HepG2 (cell line): ENCODE data around the gene NFRKB. TPM values are rescaled to one million over a fixed set of nuclear protein-coding genes. Genes with fewer than 3 reads are reported as not detected.

ENCODE experiments used
- ATAC-seq: fragments of 200-7000 bp; cut with Tn5 transposase; 3 replicates; pipeline ENCODE4 v1.9.1; 2020; ENCODE audit warnings: mild to moderate bottlenecking, moderate library complexity
- BruUV-seq: library from RNA; stranded (reverse); fragments of 400-500 nt; replicated peaks from 2 replicates; lab custom pipeline; 2021; lab: Mats Ljungman, UMichigan
- CTCF ChIA-PET: fragments of 300-600 bp; formaldehyde crosslinking; extraction: SDS; loops from one replicate; lab custom pipeline; 2021; ENCODE audit warnings: low total read pairs, inconsistent platforms, low intra/inter-chr PET ratio; lab: Yijun Ruan, JAX
- POLR2A ChIA-PET: fragments of 350-600 bp; sonication (Branson Sonifier 250); formaldehyde crosslinking; loops from one replicate; lab custom pipeline; 2020; ENCODE audit warnings: antibody characterized with exemption, inconsistent platforms; lab: Yijun Ruan, JAX
- DNase-seq: peaks from one replicate; pipeline ENCODE4 v3.0.0-alpha.2; 2015; ENCODE audit warnings: low spot score
- FAIRE-seq: peaks from 3 replicates; lab custom pipeline; 2011; peaks lifted over from hg19 to GRCh38; lab: Jason Lieb, UNC
- H2AFZ ChIP-seq: one replicate; pipeline ENCODE4 v1.6.1; 2011; ENCODE audit warnings: low read length, inconsistent platforms
- H3K27ac ChIP-seq: fragments of 300-600 bp; 3 replicates; pipeline ENCODE4 v1.8.0; 2011; ENCODE audit warnings: mixed run types, mild to moderate bottlenecking, mixed read lengths, low read length, inconsistent platforms; ENCODE audit not compliant: insufficient read depth; ENCODE audit errors: extremely low read length
- H3K27me3 ChIP-seq, 2 experiments: fragments of 200-600 bp in 1 of 2; 2 replicates in 1 of 2; 3 replicates in 1 of 2; pipeline versions ENCODE4 v1.6.0 to v1.8.0; 2011; ENCODE audit warnings: low read length in 2 of 2, mild to moderate bottlenecking in 2 of 2, moderate library complexity in 2 of 2, inconsistent platforms in 1 of 2; ENCODE audit not compliant: insufficient read depth in 2 of 2, control insufficient read depth in 1 of 2
- H3K36me3 ChIP-seq, 2 experiments: fragments of 200-600 bp in 1 of 2; replicated peaks in 1 of 2; 2 replicates in 1 of 2; 3 replicates in 1 of 2; pipeline versions ENCODE4 v1.5.1 to v1.8.0; 2011; ENCODE audit warnings: low read length in 2 of 2, inconsistent platforms in 1 of 2; ENCODE audit not compliant: insufficient read depth in 2 of 2, control insufficient read depth in 1 of 2
- H3K4me1 ChIP-seq: 2 replicates; pipeline ENCODE4 v1.5.1; 2012; ENCODE audit warnings: low read length, inconsistent platforms; ENCODE audit not compliant: insufficient read depth
- H3K4me2 ChIP-seq: 2 replicates; pipeline ENCODE4 v1.6.0; 2011; ENCODE audit warnings: low read depth, low read length, inconsistent platforms
- H3K4me3 ChIP-seq, 3 experiments: fragments of 200-600 bp in 1 of 3; sonication (generic), shearing (Covaris generic) in 1 of 3; replicated peaks in 1 of 3; 2 replicates each; pipeline ENCODE4 v1.5.1; 2011 to 2016; ENCODE audit warnings: low read length in 3 of 3, inconsistent platforms in 2 of 3, low read depth in 2 of 3, mild to moderate bottlenecking in 2 of 3, control low read depth in 1 of 3, mixed read lengths in 1 of 3; ENCODE audit not compliant: insufficient read depth in 1 of 3
- H3K79me2 ChIP-seq: one replicate; pipeline ENCODE4 v1.6.1; 2011; ENCODE audit warnings: low read length, inconsistent platforms; ENCODE audit not compliant: insufficient read depth
- H3K9ac ChIP-seq: 2 replicates; pipeline ENCODE4 v1.6.0; 2011; ENCODE audit warnings: mild to moderate bottlenecking, low read depth, low read length, inconsistent platforms; ENCODE audit not compliant: insufficient read depth
- H3K9me3 ChIP-seq: 2 replicates; pipeline ENCODE4 v1.5.1; 2012; ENCODE audit warnings: mild to moderate bottlenecking, low read length
- H4K20me1 ChIP-seq: 2 replicates; pipeline ENCODE4 v1.6.0; 2011; ENCODE audit warnings: inconsistent platforms, mild to moderate bottlenecking, low read length, moderate library complexity; ENCODE audit not compliant: insufficient read depth
- ELF4 ChIP-seq: sonication (generic); formaldehyde crosslinking; IDR thresholded peaks from 2 replicates; pipeline ENCODE4 v1.5.0; 2020; ENCODE audit warnings: missing genetic modification reagents, mild to moderate bottlenecking, moderate library complexity, borderline replicate concordance
- FOXM1 ChIP-seq: sonication (generic); formaldehyde crosslinking; IDR thresholded peaks from 2 replicates; pipeline ENCODE4 v1.5.0; 2020; ENCODE audit warnings: missing genetic modification reagents
- GLI4 ChIP-seq: sonication (generic); formaldehyde crosslinking; IDR thresholded peaks from 2 replicates; pipeline ENCODE4 v1.5.1; 2020; ENCODE audit warnings: missing genetic modification reagents, mild to moderate bottlenecking, moderate library complexity, borderline replicate concordance
- KMT2B ChIP-seq: IDR thresholded peaks from 2 replicates; pipeline ENCODE4 v1.6.1; 2016; ENCODE audit warnings: missing genetic modification reagents, missing compliant biosample characterization
- ZBTB46 ChIP-seq: sonication (generic); formaldehyde crosslinking; IDR thresholded peaks from 2 replicates; pipeline ENCODE4 v1.4.0; 2020; ENCODE audit warnings: mild to moderate bottlenecking, missing genetic modification reagents, borderline replicate concordance
- ZNF256 ChIP-seq: sonication (generic); formaldehyde crosslinking; conservative IDR thresholded peaks from 2 replicates; pipeline ENCODE4 v1.4.0; 2020; ENCODE audit warnings: missing genetic modification reagents
- ZNF3 ChIP-seq: IDR thresholded peaks from 2 replicates; pipeline ENCODE4 v1.7.0; 2017; ENCODE audit warnings: inconsistent platforms
- ZNF619 ChIP-seq: sonication (generic); formaldehyde crosslinking; IDR thresholded peaks from 2 replicates; pipeline ENCODE4 v1.4.0; 2020; ENCODE audit warnings: mild to moderate bottlenecking, missing genetic modification reagents
- ZNF792 ChIP-seq: IDR thresholded peaks from 2 replicates; pipeline ENCODE4 v1.6.1; 2016
- WGBS: methylation state at CpG from one replicate; pipeline ENCODE4 v1.1.6; 2017; ENCODE audit warnings: low lambda C conversion rate; 5-methylcytosine and 5-hydroxymethylcytosine counted together
- in situ Hi-C: cut with HindIII; loops from 2 replicates; pipeline ENCODE4 v1.10.0; 2017; ENCODE audit warnings: low pct_unique_long_range_greater_than_20kb; ENCODE audit not compliant: extremely low pct_ligation_motif_present
- intact Hi-C: fragments of 100-400 bp; cut with micrococcal nuclease; formaldehyde crosslinking; loops from one replicate; pipeline ENCODE4 v1.10.0; 2022; ENCODE audit not compliant: unreplicated experiment
- polyA plus RNA-seq, 8 experiments: library from polyadenylated mRNA; depleted of rRNA in 3 of 8; stranded (reverse) in 7 of 8; unstranded in 1 of 8; fragments of >200 nt; fragmentation: Illumina TruSeq in 4 of 8; extraction: Trizol in 4 of 8; gene quantifications; 2 replicates each; pipeline versions ENCODE4 v1.2.1 to v1.2.3, GENCODE V29; 2011 to 2016; ENCODE audit warnings: low read depth in 4 of 8, missing spikeins in 1 of 8, mixed read lengths in 1 of 8; ENCODE audit not compliant: insufficient read depth in 1 of 8
- total RNA-seq, 5 experiments: library from RNA; depleted of rRNA; stranded (reverse); fragments of >200 nt; fragmentation: Illumina TruSeq; extraction: Trizol; gene quantifications; 2 replicates each; pipeline ENCODE4 v1.2.3, GENCODE V29; 2016; ENCODE audit warnings: low read depth in 1 of 5
- TF ChIP-seq, protein P1 (sequence below): sonication (generic); formaldehyde crosslinking; IDR thresholded peaks from 2 replicates; pipeline ENCODE4 v1.8.1; 2023; ENCODE audit warnings: mild to moderate bottlenecking, inconsistent platforms, moderate library complexity, missing genetic modification reagents, borderline replicate concordance

Gene NFRKB
- total and polyA plus RNA-seq, 2 of the 13 experiments (the other 11 are each of a cell fraction or from before 2014, with no cell fraction given) = 22.9 to 23.7 TPM

DNA sequence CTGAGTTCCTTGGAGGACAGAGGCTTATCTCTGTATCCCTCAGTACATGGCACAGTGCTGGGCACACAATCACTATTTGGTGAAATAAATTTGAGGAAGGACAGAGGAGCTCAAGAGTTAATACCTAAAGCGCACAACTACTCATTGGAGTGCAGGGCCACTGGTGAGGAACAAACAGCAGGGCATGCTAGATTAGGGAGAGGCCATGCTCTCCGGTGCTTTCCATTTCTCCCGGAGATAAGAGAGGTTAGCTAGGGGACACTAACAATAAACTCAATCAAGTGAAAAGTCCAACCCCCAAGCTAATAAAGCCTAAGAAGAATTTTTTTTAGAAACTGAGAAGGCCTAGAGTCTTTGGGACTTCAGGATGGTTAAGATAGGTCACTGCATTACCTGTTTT lies 29.1 kb downstream of the NFRKB start (continued):
- TF ChIP-seq, protein P1, sequence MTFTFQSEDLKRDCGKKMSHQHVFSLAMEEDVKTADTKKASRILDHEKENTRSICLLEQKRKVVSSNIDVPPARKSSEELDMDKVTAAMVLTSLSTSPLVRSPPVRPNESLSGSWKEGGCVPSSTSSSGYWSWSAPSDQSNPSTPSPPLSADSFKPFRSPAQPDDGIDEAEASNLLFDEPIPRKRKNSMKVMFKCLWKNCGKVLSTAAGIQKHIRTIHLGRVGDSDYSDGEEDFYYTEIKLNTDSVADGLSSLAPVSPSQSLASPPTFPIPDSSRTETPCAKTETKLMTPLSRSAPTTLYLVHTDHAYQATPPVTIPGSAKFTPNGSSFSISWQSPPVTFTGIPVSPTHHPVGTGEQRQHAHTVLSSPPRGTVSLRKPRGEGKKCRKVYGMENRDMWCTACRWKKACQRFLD = no peak
- TF ChIP-seq, all 625 proteins: peak for 1

GRCh38 chr11:129865701-129866100 lies 29.7 kb downstream of the NFRKB start:
- H3K27ac ChIP-seq = no peak overlapping the region
- 98% methylated on average over 4 of the region's 4 CpGs for WGBS

More at GRCh38 chr11:129865701-129866100, 29.7 kb downstream of the NFRKB start:
- POLR2A ChIA-PET = no interaction called here
- DNase-seq = no peak
- no peaks in the 10 kb centered on the region for H3K79me2 ChIP-seq
- no TSS peak for BruUV-seq
- TF ChIP-seq ZNF619 (CRISPR knock-in tag) (no peak), KMT2B (CRISPR knock-in tag) (no peak), ZNF792 (no peak), ZNF3 (CRISPR knock-in tag) (no peak), ELF4 (CRISPR knock-in tag) (no peak), GLI4 (no peak), FOXM1 (CRISPR knock-in tag) (no peak), ZNF256 (CRISPR knock-in tag) (no peak), ZBTB46 (CRISPR knock-in tag) (no peak)
- TF ChIP-seq, all 625 proteins: peak for 0
- in situ Hi-C loops (no loop called here), intact Hi-C loops (no loop called here)
- no peak for ATAC-seq
- H3K36me3 ChIP-seq = peaks cover 36 to 60% of the 10 kb centered on the region in 2 experiments
- no peak overlapping the region for H2AFZ ChIP-seq
- H4K20me1 ChIP-seq = no peaks in the 10 kb centered on the region
- no peaks in the 10 kb centered on the region for H3K9me3 ChIP-seq
- FAIRE-seq = no peak
- peaks cover 29% of the 10 kb centered on the region for H3K4me1 ChIP-seq
- no peaks in the 10 kb centered on the region for H3K27me3 ChIP-seq
- no peak overlapping the region for H3K9ac ChIP-seq
- no peak overlapping the region for H3K4me3 ChIP-seq
- CTCF ChIA-PET = no interaction called here
- no peak overlapping the region for H3K4me2 ChIP-seq
